ENCODE data around the gene ZNF425.

Gene ZNF425

DNA sequence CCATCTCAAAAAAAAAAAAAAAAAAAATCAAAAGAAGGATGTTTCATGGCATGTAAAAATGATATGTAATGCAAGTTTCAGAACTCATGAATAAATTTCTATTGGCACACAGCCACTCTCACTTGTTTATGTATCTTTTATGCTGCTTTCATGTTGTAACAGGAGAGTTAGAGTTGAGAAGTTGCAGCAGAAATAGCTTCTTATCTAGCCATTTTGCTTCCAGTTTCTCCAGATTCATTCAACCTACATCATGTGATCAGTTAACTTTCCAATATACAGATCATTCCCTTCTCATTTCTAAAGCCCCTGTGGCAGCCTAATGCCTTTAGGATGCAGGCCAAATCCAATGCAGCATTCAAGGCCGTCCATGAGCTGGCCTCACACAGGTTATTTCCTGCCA lies 66.0 kb downstream of the ZNF425 start:
- Histone ChIP-seq H3F3A (ENCODE audit: insufficient read depth) (peaks cover 7% of the 10 kb centered on the region), H3K27ac (ENCODE audit: low read depth, low read length) (no peak overlapping the region), H4K20me1 (ENCODE audit: low read depth, low read length) (no peaks in the 10 kb centered on the region), H2AFZ (ENCODE audit: low read depth, low read length, severe bottlenecking) (no peak overlapping the region), H3K27me3 (ENCODE audit: low read length) (no peaks in the 10 kb centered on the region), H3K9me2 (replicated peaks; ENCODE audit: insufficient read depth, low read length) (no peaks in the 10 kb centered on the region), H3K79me2 (ENCODE audit: insufficient read depth, low read length) (no peaks in the 10 kb centered on the region), H3K9me3 (ENCODE audit: insufficient read depth, low read length) (no peaks in the 10 kb centered on the region), H3K36me3 (ENCODE audit: low read length) (no peaks in the 10 kb centered on the region), H3K4me3 (ENCODE audit: insufficient read depth, low read length, poor library complexity, severe bottlenecking) (no peak overlapping the region), H3K9ac (ENCODE audit: low read length) (no peak overlapping the region), H3K4me2 (ENCODE audit: low read depth, low read length, poor library complexity, severe bottlenecking) (no peak overlapping the region)
- TF ChIP-seq, protein P1, sequence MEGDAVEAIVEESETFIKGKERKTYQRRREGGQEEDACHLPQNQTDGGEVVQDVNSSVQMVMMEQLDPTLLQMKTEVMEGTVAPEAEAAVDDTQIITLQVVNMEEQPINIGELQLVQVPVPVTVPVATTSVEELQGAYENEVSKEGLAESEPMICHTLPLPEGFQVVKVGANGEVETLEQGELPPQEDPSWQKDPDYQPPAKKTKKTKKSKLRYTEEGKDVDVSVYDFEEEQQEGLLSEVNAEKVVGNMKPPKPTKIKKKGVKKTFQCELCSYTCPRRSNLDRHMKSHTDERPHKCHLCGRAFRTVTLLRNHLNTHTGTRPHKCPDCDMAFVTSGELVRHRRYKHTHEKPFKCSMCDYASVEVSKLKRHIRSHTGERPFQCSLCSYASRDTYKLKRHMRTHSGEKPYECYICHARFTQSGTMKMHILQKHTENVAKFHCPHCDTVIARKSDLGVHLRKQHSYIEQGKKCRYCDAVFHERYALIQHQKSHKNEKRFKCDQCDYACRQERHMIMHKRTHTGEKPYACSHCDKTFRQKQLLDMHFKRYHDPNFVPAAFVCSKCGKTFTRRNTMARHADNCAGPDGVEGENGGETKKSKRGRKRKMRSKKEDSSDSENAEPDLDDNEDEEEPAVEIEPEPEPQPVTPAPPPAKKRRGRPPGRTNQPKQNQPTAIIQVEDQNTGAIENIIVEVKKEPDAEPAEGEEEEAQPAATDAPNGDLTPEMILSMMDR (IDR thresholded peaks at IDR 0.05; ENCODE audit: insufficient read depth, low read length, poor library complexity, severe bottlenecking): no peak
- no peak for TF ChIP-seq EZH2phosphoT487 (conservative IDR thresholded peaks at IDR 0.05; ENCODE audit: low read length)

DNA sequence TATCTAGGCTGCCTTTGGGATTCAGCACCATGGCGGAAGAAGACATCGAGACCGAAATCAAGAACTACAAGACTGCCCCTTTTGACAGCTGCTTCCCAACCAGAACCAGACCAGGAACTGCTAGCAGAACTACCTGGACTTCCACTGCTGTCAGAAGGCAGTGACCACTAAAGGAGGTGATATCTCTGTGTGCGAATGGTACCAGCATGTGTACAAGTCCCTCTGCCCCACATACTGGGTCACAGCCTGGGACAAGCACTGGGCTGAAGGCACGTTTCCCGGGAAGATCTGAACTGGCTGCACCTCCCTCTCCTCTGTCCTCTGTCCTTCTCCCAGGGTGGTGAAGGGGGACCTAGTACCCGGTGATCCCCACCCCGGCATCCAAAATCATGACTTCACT lies 72.2 kb downstream of the ZNF425 start:
- Histone ChIP-seq H3K27ac (ENCODE audit: low read depth, low read length) (no peak overlapping the region), H2AFZ (ENCODE audit: low read depth, low read length, severe bottlenecking) (no peak overlapping the region), H3K4me3 (ENCODE audit: insufficient read depth, low read length, poor library complexity, severe bottlenecking) (no peak overlapping the region), H3K9me2 (replicated peaks; ENCODE audit: insufficient read depth, low read length) (no peaks in the 10 kb centered on the region), H3K9me3 (ENCODE audit: insufficient read depth, low read length) (no peaks in the 10 kb centered on the region), H3K4me2 (ENCODE audit: low read depth, low read length, poor library complexity, severe bottlenecking) (no peak overlapping the region), H3F3A (ENCODE audit: insufficient read depth) (no peaks in the 10 kb centered on the region), H3K9ac (ENCODE audit: low read length) (no peak overlapping the region), H3K36me3 (ENCODE audit: low read length) (no peaks in the 10 kb centered on the region), H3K79me2 (ENCODE audit: insufficient read depth, low read length) (no peaks in the 10 kb centered on the region), H4K20me1 (ENCODE audit: low read depth, low read length) (no peaks in the 10 kb centered on the region), H3K27me3 (ENCODE audit: low read length) (no peaks in the 10 kb centered on the region)
- TF ChIP-seq, protein P1 (IDR thresholded peaks at IDR 0.05; ENCODE audit: insufficient read depth, low read length, poor library complexity, severe bottlenecking): no peak
- no peak for TF ChIP-seq EZH2phosphoT487 (conservative IDR thresholded peaks at IDR 0.05; ENCODE audit: low read length)

DNA sequence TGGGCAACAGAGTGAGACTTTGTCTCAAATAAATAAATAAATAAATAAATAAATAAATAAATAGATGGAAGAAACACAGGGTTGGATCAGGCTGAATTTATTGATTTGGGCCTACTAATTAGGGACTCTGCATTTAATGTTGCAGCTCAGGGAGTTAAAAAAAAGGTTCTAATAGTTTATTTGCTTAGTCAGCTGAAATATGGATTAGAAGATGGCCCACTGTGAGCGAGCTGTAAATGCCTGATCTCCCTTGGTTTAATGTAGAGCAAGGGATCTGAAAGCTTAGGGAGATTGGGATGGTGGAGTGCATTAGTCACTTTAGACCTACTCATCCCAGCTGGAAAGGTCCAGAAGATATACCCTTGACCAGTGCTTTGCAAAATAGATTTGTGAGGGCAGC lies 72.7 kb downstream of the ZNF425 start:
- H3K4me2 ChIP-seq (ENCODE audit: low read depth, low read length, poor library complexity, severe bottlenecking): no peak overlapping the region
- no peaks in the 10 kb centered on the region for H3K9me2 ChIP-seq (replicated peaks; ENCODE audit: insufficient read depth, low read length)
- no peaks in the 10 kb centered on the region for H3K36me3 ChIP-seq (ENCODE audit: low read length)
- no peak overlapping the region for H3K9ac ChIP-seq (ENCODE audit: low read length)
- no peaks in the 10 kb centered on the region for H3K27me3 ChIP-seq (ENCODE audit: low read length)
- no peaks in the 10 kb centered on the region for H3K9me3 ChIP-seq (ENCODE audit: insufficient read depth, low read length)
- TF ChIP-seq EZH2phosphoT487 (conservative IDR thresholded peaks at IDR 0.05; ENCODE audit: low read length): no peak
- TF ChIP-seq, protein P1 (IDR thresholded peaks at IDR 0.05; ENCODE audit: insufficient read depth, low read length, poor library complexity, severe bottlenecking): no peak
- no peaks in the 10 kb centered on the region for H3K79me2 ChIP-seq (ENCODE audit: insufficient read depth, low read length)
- H3K27ac ChIP-seq (ENCODE audit: low read depth, low read length): no peak overlapping the region
- no peak overlapping the region for H3K4me3 ChIP-seq (ENCODE audit: insufficient read depth, low read length, poor library complexity, severe bottlenecking)
- no peaks in the 10 kb centered on the region for H3F3A ChIP-seq (ENCODE audit: insufficient read depth)
- H2AFZ ChIP-seq (ENCODE audit: low read depth, low read length, severe bottlenecking): no peak overlapping the region
- no peaks in the 10 kb centered on the region for H4K20me1 ChIP-seq (ENCODE audit: low read depth, low read length)

Data from SU-DHL-6 (cell line).